ENCODE measurements around the gene DPP6.

Gene DPP6

GRCh38 chr7:154425271-154425670, 373.1 kb downstream of the DPP6 start:
- DNase-seq, result no peak

- no peak for DNase-seq
Measured at GRCh38 chr7:154426778-154427177, 374.6 kb downstream of the DPP6 start.

- no peak for DNase-seq
Measured at GRCh38 chr7:154427533-154427932, 375.3 kb downstream of the DPP6 start.

GRCh38 chr7:154429666-154430404, 377.6 kb downstream of the DPP6 start:
- no peak for DNase-seq

GRCh38 chr7:154430640-154431039, 378.4 kb downstream of the DPP6 start:
- no peak for DNase-seq

GRCh38 chr7:154431045-154431444, 378.8 kb downstream of the DPP6 start:
- no peak for DNase-seq

- DNase-seq, result no peak
Measured at GRCh38 chr7:154433632-154434598, 381.7 kb downstream of the DPP6 start.

GRCh38 chr7:154436560-154436959, 384.4 kb downstream of the DPP6 start:
- DNase-seq, result no peak

- no peak for DNase-seq
Measured at GRCh38 chr7:154437234-154437633, 385.0 kb downstream of the DPP6 start.

- DNase-seq, result no peak
Measured at GRCh38 chr7:154438571-154439367, 386.6 kb downstream of the DPP6 start.

GRCh38 chr7:154440058-154440457, 387.9 kb downstream of the DPP6 start:
- no peak for DNase-seq

GRCh38 chr7:154440651-154441050, 388.5 kb downstream of the DPP6 start:
- no peak for DNase-seq

- DNase-seq, result no peak
Measured at GRCh38 chr7:154441811-154442210, 389.6 kb downstream of the DPP6 start.

GRCh38 chr7:154442939-154443338, 390.7 kb downstream of the DPP6 start:
- DNase-seq, result no peak

- no peak for DNase-seq
Measured at GRCh38 chr7:154450451-154450850, 398.3 kb downstream of the DPP6 start.

- DNase-seq, result no peak
Measured at GRCh38 chr7:154451480-154452457, 399.6 kb downstream of the DPP6 start.

- DNase-seq, result no peak
Measured at GRCh38 chr7:154463794-154464193, 411.6 kb downstream of the DPP6 start.

- DNase-seq, result no peak
Measured at GRCh38 chr7:154469652-154470051, 417.5 kb downstream of the DPP6 start.

GRCh38 chr7:154472343-154472742, 420.1 kb downstream of the DPP6 start:
- no peak for DNase-seq

- no peak for DNase-seq
Measured at GRCh38 chr7:154473360-154473759, 421.2 kb downstream of the DPP6 start.

GRCh38 chr7:154474903-154475520, 422.8 kb downstream of the DPP6 start:
- DNase-seq, result no peak

All from GF-D8 (cell line).